SK-N-SH (cell line): Measurements from ENCODE around the gene CD74.

ENCODE experiments used
- FOSL2 ChIP-seq: IDR thresholded peaks from 2 replicates; pipeline ENCODE4 v1.4.0; 2012; ENCODE audit warnings: low read depth, mild to moderate bottlenecking, moderate library complexity, borderline replicate concordance
- FOXJ3 ChIP-seq: sonication (generic); formaldehyde crosslinking; IDR thresholded peaks from 2 replicates; pipeline ENCODE4 v1.5.1; 2020; ENCODE audit warnings: mild to moderate bottlenecking, missing genetic modification reagents
- RAD21 ChIP-seq: IDR thresholded peaks from 2 replicates; pipeline ENCODE4 v1.6.1; 2012; ENCODE audit warnings: mild to moderate bottlenecking, low read length
- RFX5 ChIP-seq: IDR thresholded peaks from 2 replicates; pipeline ENCODE4 v1.6.1; 2012; ENCODE audit warnings: mild to moderate bottlenecking, improper control_type of control experiment, low read length
- TCF12 ChIP-seq: IDR thresholded peaks from 2 replicates; pipeline ENCODE4 v1.4.0; 2012
- USF1 ChIP-seq: IDR thresholded peaks from 2 replicates; pipeline ENCODE4 v1.4.0; 2012; ENCODE audit warnings: low read depth, borderline replicate concordance
- USF2 ChIP-seq: fragments of 150-350 bp; IDR thresholded peaks from 2 replicates; pipeline ENCODE4 v1.6.1; 2017; ENCODE audit warnings: antibody characterized with exemption, low read length, low read depth, borderline replicate concordance
- TF ChIP-seq, protein P1 (sequence below): fragments of 200-600 bp; sonication (generic); IDR thresholded peaks from 2 replicates; pipeline ENCODE4 v1.6.1; 2017; ENCODE audit warnings: antibody characterized with exemption, mild to moderate bottlenecking, moderate library complexity
- TF ChIP-seq, protein P2 (sequence below): IDR thresholded peaks from 2 replicates; pipeline ENCODE4 v1.6.1; 2012; ENCODE audit warnings: mild to moderate bottlenecking, low read depth, low read length, moderate library complexity
- TF ChIP-seq, protein P3 (sequence below): IDR thresholded peaks from 2 replicates; pipeline ENCODE4 v1.4.0; 2012; ENCODE audit warnings: low read depth

DNA sequence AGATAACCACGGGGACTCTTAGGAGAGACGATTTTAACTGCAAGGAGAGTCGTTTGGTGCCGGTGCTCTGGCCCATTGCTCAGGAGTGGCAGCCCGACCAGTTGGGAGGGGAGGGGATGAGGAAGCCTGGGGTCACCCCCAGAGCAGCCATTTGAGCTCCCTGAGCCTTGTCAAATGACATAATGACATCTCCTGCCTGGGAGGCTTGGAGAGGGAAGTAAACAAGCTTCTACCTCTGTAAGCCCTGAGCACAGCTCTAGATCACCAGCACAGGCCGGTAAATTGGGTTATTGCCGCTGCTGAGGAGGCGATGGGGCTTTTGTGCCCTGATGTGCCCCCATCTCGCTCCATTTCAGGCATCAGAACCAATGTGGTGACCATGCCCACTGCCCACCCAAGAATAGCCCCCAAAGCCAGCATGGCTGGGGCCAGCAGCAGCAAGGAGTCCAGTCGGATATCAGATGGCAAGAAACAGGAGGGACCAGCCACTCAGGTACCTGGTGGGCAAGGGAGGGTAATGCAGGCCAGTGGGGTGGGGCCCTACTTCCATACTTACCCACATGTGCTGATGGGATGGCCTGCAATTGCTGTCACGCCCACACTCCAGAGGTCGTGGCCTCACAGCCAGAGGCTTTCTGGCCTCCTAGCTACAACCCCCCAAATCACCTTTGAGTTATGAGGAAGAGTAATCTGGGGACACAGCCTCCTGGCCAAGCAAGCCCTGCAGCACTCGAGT is 23.0 kb downstream of the CD74 start:
- TF ChIP-seq, protein P1, sequence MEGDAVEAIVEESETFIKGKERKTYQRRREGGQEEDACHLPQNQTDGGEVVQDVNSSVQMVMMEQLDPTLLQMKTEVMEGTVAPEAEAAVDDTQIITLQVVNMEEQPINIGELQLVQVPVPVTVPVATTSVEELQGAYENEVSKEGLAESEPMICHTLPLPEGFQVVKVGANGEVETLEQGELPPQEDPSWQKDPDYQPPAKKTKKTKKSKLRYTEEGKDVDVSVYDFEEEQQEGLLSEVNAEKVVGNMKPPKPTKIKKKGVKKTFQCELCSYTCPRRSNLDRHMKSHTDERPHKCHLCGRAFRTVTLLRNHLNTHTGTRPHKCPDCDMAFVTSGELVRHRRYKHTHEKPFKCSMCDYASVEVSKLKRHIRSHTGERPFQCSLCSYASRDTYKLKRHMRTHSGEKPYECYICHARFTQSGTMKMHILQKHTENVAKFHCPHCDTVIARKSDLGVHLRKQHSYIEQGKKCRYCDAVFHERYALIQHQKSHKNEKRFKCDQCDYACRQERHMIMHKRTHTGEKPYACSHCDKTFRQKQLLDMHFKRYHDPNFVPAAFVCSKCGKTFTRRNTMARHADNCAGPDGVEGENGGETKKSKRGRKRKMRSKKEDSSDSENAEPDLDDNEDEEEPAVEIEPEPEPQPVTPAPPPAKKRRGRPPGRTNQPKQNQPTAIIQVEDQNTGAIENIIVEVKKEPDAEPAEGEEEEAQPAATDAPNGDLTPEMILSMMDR: no peak
- no peak for TF ChIP-seq USF2
- TF ChIP-seq TCF12: no peak
- TF ChIP-seq USF1: no peak
- TF ChIP-seq RFX5: no peak
- TF ChIP-seq FOXJ3 (CRISPR knock-in tag): no peak
- no peak for TF ChIP-seq FOSL2
- TF ChIP-seq RAD21: no peak
- TF ChIP-seq, protein P2, sequence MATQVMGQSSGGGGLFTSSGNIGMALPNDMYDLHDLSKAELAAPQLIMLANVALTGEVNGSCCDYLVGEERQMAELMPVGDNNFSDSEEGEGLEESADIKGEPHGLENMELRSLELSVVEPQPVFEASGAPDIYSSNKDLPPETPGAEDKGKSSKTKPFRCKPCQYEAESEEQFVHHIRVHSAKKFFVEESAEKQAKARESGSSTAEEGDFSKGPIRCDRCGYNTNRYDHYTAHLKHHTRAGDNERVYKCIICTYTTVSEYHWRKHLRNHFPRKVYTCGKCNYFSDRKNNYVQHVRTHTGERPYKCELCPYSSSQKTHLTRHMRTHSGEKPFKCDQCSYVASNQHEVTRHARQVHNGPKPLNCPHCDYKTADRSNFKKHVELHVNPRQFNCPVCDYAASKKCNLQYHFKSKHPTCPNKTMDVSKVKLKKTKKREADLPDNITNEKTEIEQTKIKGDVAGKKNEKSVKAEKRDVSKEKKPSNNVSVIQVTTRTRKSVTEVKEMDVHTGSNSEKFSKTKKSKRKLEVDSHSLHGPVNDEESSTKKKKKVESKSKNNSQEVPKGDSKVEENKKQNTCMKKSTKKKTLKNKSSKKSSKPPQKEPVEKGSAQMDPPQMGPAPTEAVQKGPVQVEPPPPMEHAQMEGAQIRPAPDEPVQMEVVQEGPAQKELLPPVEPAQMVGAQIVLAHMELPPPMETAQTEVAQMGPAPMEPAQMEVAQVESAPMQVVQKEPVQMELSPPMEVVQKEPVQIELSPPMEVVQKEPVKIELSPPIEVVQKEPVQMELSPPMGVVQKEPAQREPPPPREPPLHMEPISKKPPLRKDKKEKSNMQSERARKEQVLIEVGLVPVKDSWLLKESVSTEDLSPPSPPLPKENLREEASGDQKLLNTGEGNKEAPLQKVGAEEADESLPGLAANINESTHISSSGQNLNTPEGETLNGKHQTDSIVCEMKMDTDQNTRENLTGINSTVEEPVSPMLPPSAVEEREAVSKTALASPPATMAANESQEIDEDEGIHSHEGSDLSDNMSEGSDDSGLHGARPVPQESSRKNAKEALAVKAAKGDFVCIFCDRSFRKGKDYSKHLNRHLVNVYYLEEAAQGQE: no peak
- TF ChIP-seq, protein P3, sequence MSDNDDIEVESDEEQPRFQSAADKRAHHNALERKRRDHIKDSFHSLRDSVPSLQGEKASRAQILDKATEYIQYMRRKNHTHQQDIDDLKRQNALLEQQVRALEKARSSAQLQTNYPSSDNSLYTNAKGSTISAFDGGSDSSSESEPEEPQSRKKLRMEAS: no peak
